MM.1S (cell line): Measurements from ENCODE around the gene ZFAND2A.

ENCODE experiments used
- DNase-seq: peaks from one replicate; pipeline ENCODE4 v3.0.0-alpha.2; 2015
- H2AFZ ChIP-seq: fragments of 300-600 bp; sonication (generic); 2 replicates; pipeline ENCODE4 v1.6.0; 2016; ENCODE audit warnings: antibody characterized with exemption, low read length
- H3F3A ChIP-seq: fragments of 300-600 bp; sonication (generic); 2 replicates; pipeline ENCODE4 v1.6.1; 2016; ENCODE audit warnings: mild to moderate bottlenecking, antibody characterized with exemption, low read length, moderate library complexity, mixed read lengths; ENCODE audit not compliant: insufficient read depth
- H3K27ac ChIP-seq: fragments of 300-600 bp; sonication (generic); 2 replicates; pipeline ENCODE4 v1.5.1; 2016; ENCODE audit warnings: mild to moderate bottlenecking, low read length
- H3K27me3 ChIP-seq: fragments of 300-600 bp; sonication (generic); replicated peaks from 2 replicates; pipeline ENCODE4 v1.6.0; 2016; ENCODE audit warnings: low read length; ENCODE audit not compliant: insufficient read depth
- H3K36me3 ChIP-seq: fragments of 300-600 bp; sonication (generic); replicated peaks from 2 replicates; pipeline ENCODE4 v1.6.1; 2016; ENCODE audit warnings: mild to moderate bottlenecking, low read length, mixed read lengths; ENCODE audit not compliant: insufficient read depth
- H3K4me1 ChIP-seq: fragments of 300-600 bp; sonication (generic); 2 replicates; pipeline ENCODE4 v1.6.1; 2016; ENCODE audit warnings: low read length, mixed read lengths
- H3K4me2 ChIP-seq: fragments of 300-600 bp; sonication (generic); 2 replicates; pipeline ENCODE4 v1.6.0; 2016; ENCODE audit warnings: low read depth, low read length
- H3K4me3 ChIP-seq: fragments of 300-600 bp; sonication (generic); 2 replicates; pipeline ENCODE4 v1.5.1; 2016; ENCODE audit warnings: low read length, mixed read lengths
- H3K79me2 ChIP-seq: fragments of 300-600 bp; sonication (generic); 2 replicates; pipeline ENCODE4 v1.6.1; 2016; ENCODE audit warnings: mixed run types, low read length, mixed read lengths
- H3K9ac ChIP-seq: fragments of 300-600 bp; sonication (generic); 2 replicates; pipeline ENCODE4 v1.6.1; 2016; ENCODE audit warnings: low read length, mixed read lengths
- H3K9me2 ChIP-seq: fragments of 300-600 bp; sonication (generic); replicated peaks from 2 replicates; pipeline ENCODE4 v1.6.1; 2016; ENCODE audit warnings: mild to moderate bottlenecking, low read length, mixed read lengths; ENCODE audit not compliant: insufficient read depth
- H3K9me3 ChIP-seq: fragments of 300-600 bp; sonication (generic); replicated peaks from 2 replicates; pipeline ENCODE4 v1.6.1; 2016; ENCODE audit warnings: mild to moderate bottlenecking, low read length, mixed read lengths; ENCODE audit not compliant: insufficient read depth
- H4K20me1 ChIP-seq: fragments of 300-600 bp; sonication (generic); 2 replicates; pipeline ENCODE4 v1.6.1; 2016; ENCODE audit warnings: mild to moderate bottlenecking, low read length, moderate library complexity, mixed read lengths; ENCODE audit not compliant: insufficient read depth
- EZH2 ChIP-seq: fragments of 300-600 bp; sonication (generic); optimal IDR thresholded peaks from 2 replicates; pipeline ENCODE3; 2017; ENCODE audit warnings: low read depth, mild to moderate bottlenecking, antibody characterized with exemption, low read length, mixed read lengths
- EZH2phosphoT487 ChIP-seq: fragments of 300-600 bp; sonication (generic); IDR thresholded peaks from 2 replicates; pipeline ENCODE4 v1.6.1; 2018; ENCODE audit warnings: antibody characterized with exemption, low read length
- TF ChIP-seq, protein P1 (sequence below): fragments of 300-600 bp; sonication (generic); IDR thresholded peaks from 2 replicates; pipeline ENCODE4 v1.5.1; 2016; ENCODE audit warnings: antibody characterized with exemption, low read length, mixed read lengths

ZFAND2A gene

DNA sequence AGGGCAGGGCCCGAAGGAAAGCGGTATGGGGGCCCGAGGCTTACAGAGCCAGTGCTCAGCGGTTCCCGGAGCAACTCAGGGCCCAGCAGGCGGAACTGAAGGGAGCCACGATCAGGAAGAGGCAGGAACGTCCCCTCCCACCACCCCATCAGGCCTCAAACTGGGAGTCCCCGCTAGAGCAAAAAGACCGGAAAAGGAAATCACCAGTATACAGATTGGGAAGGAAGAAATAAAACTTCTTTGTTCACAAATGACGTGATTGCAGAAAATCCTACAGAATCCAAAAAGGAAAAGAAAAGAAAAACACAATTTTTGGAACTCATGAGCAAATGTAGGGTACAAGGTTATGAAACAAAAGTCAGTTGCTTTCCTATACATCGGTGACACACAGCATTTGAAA is 21.6 kb upstream of the ZFAND2A start:
- Histone ChIP-seq H3K9me3 (no peaks in the 10 kb centered on the region), H3K4me2 (no peak overlapping the region), H3K36me3 (no peaks in the 10 kb centered on the region), H3K9me2 (no peaks in the 10 kb centered on the region), H3K9ac (no peak overlapping the region), H2AFZ (no peak overlapping the region), H3K4me3 (no peak overlapping the region), H3K4me1 (peaks cover 2% of the 10 kb centered on the region; the same call in 1 of the 2 replicates), H3F3A (no peaks in the 10 kb centered on the region), H3K27ac (no peak overlapping the region), H3K79me2 (no peaks in the 10 kb centered on the region), H3K27me3 (peaks cover 81% of the 10 kb centered on the region), H4K20me1 (no peaks in the 10 kb centered on the region)
- no peak for DNase-seq
- no peak for TF ChIP-seq EZH2
- TF ChIP-seq, protein P1, sequence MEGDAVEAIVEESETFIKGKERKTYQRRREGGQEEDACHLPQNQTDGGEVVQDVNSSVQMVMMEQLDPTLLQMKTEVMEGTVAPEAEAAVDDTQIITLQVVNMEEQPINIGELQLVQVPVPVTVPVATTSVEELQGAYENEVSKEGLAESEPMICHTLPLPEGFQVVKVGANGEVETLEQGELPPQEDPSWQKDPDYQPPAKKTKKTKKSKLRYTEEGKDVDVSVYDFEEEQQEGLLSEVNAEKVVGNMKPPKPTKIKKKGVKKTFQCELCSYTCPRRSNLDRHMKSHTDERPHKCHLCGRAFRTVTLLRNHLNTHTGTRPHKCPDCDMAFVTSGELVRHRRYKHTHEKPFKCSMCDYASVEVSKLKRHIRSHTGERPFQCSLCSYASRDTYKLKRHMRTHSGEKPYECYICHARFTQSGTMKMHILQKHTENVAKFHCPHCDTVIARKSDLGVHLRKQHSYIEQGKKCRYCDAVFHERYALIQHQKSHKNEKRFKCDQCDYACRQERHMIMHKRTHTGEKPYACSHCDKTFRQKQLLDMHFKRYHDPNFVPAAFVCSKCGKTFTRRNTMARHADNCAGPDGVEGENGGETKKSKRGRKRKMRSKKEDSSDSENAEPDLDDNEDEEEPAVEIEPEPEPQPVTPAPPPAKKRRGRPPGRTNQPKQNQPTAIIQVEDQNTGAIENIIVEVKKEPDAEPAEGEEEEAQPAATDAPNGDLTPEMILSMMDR = no peak
- TF ChIP-seq EZH2phosphoT487 = no peak

DNA sequence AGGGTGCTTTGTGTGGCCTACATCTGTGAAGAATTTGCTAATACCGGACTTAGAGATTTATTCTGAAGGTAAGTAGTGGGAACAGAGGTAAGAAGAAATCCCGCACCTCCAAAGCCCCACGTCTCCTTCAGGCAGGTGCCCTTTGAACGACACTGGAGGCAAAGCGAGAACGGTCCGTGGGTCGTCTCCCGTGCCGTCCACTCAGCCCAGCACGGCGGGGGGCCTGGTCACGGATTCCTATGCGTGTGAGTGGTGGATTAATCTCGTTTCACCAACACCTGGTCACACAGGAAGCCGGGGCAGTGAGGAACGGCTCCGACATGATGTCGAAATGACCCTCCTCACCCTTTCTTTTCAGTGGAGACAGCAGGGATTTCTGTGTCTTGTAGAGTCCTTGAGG is 21.0 kb upstream of the ZFAND2A start:
- no peak overlapping the region for H3K9ac ChIP-seq
- no peak overlapping the region for H2AFZ ChIP-seq
- no peak overlapping the region for H3K4me3 ChIP-seq
- H3K27me3 ChIP-seq = peaks cover 74% of the 10 kb centered on the region
- H3K4me1 ChIP-seq = peaks cover 7% of the 10 kb centered on the region; the same call in 1 of the 2 replicates
- no peaks in the 10 kb centered on the region for H3K9me3 ChIP-seq
- DNase-seq = no peak
- TF ChIP-seq EZH2 = no peak
- no peak for TF ChIP-seq EZH2phosphoT487
- TF ChIP-seq, protein P1 = no peak
- no peaks in the 10 kb centered on the region for H3K36me3 ChIP-seq
- no peaks in the 10 kb centered on the region for H3K79me2 ChIP-seq
- no peak overlapping the region for H3K27ac ChIP-seq
- H3K9me2 ChIP-seq = no peaks in the 10 kb centered on the region
- H3F3A ChIP-seq = no peaks in the 10 kb centered on the region
- H4K20me1 ChIP-seq = no peaks in the 10 kb centered on the region
- no peak overlapping the region for H3K4me2 ChIP-seq

DNA sequence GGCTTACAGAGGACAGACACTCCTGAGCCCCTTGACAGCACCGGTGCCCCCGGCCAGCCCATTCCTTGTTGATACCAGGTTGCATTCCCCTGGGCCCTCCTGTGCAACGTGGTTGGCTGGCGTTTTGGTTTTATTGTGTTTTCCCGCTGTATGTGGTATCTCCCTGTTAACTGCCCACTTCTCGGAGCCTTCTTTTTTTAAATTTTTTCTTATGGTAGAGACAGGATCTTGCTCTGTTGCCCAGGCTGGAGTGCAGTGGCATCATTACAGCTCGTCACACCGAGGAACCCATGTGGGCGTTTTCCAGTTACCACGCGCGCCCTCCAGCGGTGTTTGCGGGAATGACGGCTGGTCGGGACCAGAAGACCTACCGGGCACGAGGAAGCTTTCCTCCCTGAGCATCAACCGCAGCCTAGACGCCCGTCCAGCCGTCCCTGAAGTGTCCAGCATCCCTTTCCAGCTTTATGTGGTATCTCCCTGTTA is 16.9 kb upstream of the ZFAND2A start:
- peaks cover 54% of the 10 kb centered on the region for H3K27me3 ChIP-seq
- no peak overlapping the region for H3K27ac ChIP-seq
- no peak overlapping the region for H3K9ac ChIP-seq
- no peaks in the 10 kb centered on the region for H3K36me3 ChIP-seq
- H3K4me3 ChIP-seq = no peak overlapping the region
- peaks cover 7% of the 10 kb centered on the region; the same call in 1 of the 2 replicates for H3K4me1 ChIP-seq
- H3K9me2 ChIP-seq = no peaks in the 10 kb centered on the region
- no peaks in the 10 kb centered on the region for H4K20me1 ChIP-seq
- no peaks in the 10 kb centered on the region for H3F3A ChIP-seq
- no peaks in the 10 kb centered on the region for H3K79me2 ChIP-seq
- DNase-seq = peak; percentile 76
- TF ChIP-seq EZH2 = no peak
- TF ChIP-seq, protein P1 = peak; percentile 72
- H2AFZ ChIP-seq = 0 out of 2 replicates have a peak overlapping the region, but pooled peaks have one; percentile 71
- peak overlapping the region; percentile 71; the same call in 1 of the 2 replicates for H3K4me2 ChIP-seq
- H3K9me3 ChIP-seq = no peaks in the 10 kb centered on the region
